ENCODE results near the gene SCAF1.
A peak's percentile ranks its signal among the peaks of the same experiment; 100 is the strongest.

SCAF1 gene

DNA sequence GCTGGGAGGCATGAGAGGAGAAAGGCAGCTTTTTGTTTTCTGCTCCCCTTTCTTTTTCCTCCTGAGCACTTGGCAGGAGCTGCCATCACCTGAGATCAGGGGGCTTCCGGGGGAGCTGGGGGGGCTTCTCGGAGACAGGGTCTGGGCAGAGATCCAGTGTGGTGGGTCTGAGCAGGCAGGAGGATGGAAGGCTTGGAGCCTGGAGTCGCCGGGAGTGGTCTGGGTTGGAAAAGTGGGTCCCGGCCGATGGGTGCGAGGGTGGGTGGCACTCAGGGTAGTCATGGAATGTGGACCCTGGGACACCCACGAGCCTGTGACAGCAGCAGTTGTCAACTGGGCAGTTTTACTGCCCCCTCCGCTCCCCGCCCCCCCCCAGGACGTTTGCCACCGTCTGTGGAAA is 45.1 kb downstream of the SCAF1 start:
- DNase-seq (ENCODE audit: low spot score) = no peak

DNA sequence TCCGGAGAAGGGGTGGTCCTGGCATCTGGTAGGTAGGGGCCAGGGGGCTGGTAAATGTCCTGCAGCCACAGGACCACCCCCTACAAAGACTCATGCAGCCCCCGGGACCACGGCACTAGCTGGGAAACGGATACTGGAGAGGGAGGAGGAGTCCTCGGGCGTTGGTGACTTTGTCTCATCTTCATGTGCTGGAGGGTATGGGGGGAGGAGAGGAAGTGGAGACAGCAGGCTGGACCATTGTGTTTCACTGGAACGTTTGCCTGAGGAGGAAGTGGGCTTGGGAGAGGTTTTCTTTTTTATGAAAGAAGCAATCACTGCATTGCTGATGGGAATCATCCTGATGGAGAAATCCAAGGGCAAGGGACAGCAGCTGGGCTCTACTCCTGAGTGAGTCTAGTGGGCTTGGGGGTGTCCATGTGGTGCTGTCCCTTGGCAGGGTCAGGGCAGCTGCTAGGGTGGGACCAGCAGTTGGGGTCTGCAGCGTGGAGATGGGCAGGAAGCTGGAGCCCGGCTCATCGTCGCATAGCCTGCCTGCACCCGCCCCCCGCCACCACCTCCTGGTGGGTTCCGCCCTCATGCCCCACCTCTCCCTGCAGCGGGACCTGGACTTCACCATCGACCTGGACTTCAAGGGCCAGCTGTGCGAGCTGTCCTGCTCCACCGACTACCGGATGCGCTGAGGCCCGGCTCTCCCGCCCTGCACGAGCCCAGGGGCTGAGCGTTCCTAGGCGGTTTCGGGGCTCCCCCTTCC is 45.7 kb downstream of the SCAF1 start:
- no peak for DNase-seq (ENCODE audit: low spot score)

DNA sequence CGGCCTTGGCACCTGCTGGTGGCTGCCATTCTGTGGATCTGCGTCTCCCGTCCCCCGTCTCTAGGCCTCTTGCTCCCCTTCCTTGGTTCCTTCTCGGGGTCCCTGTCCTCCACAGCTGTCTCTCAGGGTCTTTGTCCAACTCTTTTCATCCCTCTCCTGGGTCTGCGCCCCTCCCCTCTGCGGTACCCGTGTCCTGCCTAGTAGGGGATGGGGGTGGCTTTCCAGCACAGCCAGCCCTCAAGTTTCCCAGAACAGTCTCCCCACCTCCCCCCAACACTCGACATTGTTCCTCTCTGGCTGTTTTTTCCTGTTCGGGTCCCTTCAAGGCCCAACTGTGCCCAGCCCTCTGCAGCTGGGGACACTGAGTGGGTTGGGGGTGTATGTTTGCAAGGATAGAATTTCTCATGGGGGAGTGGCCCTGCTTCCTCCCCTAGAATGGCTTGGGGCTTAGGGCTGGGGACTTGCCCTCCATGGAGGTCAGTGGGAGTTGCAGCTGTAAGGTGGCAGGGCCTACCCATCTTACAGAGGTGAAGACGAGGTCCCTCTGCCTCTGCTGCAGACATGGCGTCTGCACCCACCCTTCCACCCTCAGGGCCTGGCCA is 46.6 kb downstream of the SCAF1 start:
- DNase-seq (ENCODE audit: low spot score) = no peak

DNA sequence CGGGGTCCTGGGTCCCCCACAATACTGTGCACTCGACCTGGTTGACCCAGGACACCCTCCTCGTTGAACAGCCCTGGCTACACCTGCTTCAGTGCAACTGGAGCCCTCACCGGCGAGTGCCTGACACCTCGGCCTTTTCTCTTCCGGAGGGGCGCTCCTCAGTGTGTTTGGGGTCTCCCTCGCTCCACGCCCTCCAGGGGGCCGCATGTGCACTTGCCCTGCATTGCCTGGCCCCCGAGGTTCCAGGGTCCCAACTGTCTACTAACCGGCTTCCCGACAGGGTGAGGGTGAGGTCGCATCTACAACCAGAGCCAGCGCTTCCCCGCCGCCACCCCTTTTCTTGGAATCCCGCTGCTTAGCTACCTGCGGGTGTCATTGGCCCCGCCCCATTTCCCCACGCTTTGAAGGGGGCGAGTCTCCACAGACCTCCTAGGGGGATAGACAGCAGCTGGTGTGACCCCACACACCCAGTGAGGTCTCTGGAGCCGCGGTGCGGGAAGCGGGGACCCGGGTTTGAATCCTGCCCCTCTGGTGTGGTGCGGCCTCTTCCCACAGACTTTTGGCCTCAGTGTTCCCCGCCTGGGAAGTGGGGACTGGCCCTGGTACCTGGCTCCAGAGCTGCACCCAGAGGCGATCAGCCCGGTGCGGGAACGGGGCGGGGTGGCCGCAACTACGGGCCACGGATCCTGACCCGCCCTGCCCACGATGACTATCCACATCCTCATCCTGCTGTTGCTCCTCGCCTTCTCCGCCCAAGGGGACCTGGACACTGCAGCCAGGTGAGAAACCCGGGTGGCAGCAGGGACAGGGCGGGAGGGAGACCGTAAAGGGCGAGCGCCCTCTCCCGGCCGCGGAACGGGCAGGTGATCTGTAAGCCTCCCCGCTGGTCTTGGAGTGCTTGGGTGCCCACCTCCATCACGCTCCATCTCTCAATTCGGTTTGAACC is 47.4 kb downstream of the SCAF1 start, which contains the start of gene ADM5:
Gene ADM5, plus strand, starts transcription at position 462 of the 946 bp plus-strand sequence. Its CDS starts 244 bp downstream, at position 706.
- DNase-seq (ENCODE audit: low spot score) = no peak

DNA sequence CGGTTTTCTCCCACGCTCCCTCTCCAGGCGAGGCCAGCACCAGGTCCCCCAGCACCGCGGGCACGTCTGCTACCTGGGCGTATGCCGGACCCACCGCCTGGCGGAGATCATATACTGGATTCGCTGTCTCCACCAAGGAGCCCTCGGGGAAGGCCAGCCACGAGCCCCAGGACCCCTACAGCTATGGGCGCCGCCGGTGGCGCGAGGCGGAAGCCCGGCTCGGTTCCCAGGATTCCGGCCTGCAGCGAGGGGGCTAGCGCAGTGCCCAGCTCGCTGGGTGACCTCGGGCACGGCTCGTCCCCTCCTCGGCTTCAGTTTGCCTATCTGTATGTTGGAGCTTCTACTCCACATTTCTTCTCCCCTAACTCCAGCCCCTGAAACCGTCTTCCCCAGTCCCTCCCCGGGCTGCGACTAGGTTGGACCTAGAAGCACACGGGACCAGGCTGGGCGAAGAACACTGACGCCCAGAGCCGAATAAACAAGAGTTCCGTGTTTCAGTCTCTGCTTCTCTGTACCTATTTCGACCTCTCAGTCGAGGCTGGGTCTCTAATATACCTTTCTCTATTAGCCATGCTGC is 48.2 kb downstream of the SCAF1 start:
- no peak for DNase-seq (ENCODE audit: low spot score)

DNA sequence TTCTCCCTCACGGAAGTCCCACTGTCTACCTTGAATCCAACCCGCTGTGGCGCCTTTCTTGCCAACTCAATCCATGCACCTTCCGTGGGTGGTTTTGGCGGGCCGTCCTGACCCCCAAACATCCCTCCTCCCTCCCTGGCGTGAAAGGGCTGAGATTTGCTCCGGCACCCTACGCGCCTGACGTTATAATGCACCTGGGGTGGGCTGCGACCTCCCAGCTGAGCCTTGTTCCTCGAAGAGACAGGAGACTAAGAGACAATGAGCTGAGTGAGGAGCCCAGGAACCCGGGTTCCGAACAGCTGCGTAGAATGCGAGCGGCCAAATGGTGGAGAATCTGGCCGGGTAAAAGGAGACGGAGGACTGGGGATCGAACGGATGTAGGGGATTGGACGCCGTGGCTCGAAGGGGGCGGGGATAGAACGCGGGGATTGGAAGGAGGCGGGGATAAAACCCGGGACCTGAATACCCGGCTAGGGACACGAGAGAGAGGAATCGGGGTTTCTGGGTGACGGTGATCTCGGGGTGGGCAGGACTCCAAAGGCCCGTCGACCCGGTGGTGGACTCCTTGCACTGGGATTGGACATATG is 48.7 kb downstream of the SCAF1 start, which contains the start of gene CPT1C:
Gene CPT1C, plus strand, starts transcription at position 461 of the 587 bp plus-strand sequence. CDS start 1,137 bp downstream, outside the sequence.
- DNase-seq (ENCODE audit: low spot score) = peak; percentile 97

DNA sequence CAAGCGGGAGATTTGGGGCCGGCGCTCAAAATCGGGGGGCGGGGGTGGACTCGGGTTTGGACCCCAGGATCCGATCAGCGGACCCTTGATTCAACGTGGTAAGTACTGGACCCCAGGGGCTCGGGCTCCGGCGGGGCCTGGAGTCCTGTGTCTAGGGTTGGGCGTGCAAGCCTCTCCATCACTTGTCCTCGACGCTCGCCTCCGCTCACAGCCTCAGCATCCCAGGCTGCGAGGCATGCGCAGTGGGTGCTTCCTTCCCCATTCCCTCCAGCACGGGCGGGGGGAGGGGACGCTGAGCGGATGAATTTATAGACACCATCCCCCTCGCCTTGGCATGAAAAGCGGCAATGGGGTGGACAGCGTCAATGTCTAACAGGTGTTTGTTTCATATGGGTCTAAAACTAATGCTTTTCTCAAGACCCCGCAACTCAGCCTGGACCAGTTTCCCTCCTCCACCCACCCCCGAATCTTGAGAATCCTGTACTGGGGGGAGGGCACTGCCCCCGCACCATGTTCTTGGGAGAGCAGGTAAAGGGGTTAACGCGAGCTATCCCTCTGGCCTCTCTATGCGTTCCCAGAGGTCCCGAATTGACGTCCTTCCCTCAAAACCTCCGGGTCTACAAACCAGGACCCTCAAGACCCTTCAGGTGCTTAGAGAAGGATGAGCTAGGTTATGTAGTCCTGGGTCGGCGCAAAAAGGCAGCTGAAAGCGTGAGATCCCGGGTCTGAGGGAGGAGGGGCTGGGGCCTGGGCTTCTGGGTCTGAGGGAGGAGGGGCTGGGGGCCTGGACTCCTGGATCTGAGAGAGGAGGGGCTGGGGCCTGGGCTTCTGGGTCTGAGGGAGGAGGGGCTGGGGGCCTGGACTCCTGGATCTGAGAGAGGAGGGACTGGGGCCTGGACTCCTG is 49.5 kb downstream of the SCAF1 start:
- peak; percentile 97 for DNase-seq (ENCODE audit: low spot score)

DNA sequence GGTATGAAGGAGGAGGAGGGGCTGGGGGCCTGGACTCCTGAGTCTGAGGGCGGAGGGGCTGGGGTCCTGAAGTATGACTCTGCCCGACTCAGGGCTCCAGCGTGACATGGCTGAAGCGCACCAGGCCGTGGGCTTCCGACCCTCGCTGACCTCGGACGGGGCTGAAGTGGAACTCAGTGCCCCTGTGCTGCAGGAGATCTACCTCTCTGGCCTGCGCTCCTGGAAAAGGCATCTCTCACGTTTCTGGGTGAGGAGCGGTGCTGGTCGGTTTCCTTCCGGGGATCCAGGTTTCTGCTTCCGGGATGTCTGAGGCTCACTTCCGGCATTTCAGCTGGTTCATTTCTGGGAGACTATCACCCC is 50.1 kb downstream of the SCAF1 start:
- no peak for DNase-seq (ENCODE audit: low spot score)

DNA sequence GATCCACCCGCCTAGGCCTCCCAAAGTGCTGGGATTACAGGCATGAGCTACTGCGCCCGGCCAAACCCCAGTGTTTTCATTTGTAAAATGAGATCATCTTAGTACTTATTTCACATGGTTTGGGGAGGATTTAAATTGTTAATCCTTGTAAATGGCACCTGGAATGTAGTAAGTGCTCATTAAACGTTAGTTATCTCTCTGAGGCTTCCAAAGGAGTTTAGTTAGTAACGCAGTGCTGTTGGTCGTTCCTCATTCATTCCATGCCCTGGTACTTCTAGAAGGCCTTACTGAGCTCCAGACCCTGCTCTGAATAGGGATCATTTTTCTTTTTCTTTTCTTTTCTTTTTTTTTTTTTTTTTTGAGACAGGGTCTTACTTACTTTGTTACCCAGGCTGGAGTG is 54.1 kb downstream of the SCAF1 start:
- no peak for DNase-seq (ENCODE audit: low spot score)

DNA sequence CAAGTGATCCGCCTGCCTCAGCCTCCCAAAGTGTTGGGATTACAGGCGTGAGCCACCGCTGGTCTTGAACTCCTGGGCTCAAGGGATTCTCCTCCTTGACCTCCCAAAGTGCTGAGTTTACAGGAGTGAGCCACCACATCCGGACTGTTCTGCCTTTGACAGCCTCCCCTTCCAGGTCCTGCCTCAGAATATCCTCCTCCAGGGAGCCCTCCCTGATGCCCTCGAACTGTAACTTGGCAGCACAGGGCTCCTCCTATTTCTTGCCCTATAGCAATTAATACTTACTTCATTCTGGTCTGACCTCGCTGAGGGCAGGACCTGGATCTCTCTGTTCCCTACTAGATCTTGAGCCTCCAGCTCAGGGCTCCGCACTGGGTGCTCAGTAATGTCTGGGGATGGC is 54.9 kb downstream of the SCAF1 start:
- no peak for DNase-seq (ENCODE audit: low spot score)

DNA sequence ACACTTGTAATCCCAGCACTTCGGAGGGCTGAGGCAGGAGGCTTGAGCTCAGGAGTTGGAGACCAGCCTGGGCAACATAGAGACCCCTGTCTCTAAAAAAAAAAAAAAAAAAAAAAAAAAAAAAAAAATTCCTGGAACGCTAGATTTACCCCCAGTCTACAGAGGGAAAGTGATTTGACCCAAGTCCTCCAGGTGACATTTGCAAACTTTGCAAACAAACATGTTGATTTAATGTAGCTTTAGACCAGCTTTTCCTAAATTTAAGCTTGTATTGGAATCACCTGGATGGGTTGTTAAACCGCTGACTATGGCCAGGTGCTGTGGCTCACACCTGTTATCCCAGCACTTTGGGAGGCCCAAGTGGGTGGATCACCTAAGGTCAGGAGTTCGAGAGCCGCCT is 57.4 kb downstream of the SCAF1 start:
- DNase-seq (ENCODE audit: low spot score) = no peak

DNA sequence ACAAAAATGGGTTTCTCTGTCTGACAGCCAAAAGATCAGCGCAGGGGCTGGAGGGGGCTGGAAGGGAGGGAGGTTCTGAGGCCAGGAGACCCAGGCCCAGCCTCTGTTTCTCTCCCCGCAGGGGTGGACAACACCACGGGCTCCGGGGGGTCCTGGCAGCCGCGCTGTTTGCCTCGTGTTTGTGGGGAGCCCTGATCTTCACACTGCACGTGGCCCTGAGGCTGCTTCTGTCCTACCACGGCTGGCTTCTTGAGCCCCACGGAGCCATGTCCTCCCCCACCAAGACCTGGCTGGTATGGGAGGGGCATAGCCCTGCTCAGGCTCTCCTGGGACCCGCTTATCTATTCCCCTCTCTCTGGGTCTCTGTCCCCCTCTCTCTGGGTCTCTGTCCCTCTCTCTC is 58.6 kb downstream of the SCAF1 start:
- no peak for DNase-seq (ENCODE audit: low spot score)

DNA sequence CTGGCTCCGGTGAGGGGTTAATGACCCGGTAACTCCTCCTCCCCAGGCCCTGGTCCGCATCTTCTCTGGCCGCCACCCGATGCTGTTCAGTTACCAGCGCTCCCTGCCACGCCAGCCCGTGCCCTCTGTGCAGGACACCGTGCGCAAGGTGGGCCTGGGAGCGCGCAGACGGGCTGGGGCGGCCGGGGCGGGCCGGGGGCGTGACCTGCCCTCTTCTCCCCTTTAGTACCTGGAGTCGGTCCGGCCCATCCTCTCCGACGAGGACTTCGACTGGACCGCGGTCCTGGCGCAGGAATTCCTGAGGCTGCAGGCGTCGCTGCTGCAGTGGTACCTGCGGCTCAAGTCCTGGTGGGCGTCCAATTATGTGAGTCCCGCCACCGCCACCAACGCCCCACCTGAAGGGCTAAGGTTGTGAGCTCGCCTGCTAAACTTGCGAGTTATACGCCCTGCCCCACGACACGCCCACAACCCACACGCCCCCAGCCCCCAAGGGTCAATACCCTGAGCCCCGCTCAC is 59.3 kb downstream of the SCAF1 start:
- DNase-seq (ENCODE audit: low spot score) = no peak

DNA sequence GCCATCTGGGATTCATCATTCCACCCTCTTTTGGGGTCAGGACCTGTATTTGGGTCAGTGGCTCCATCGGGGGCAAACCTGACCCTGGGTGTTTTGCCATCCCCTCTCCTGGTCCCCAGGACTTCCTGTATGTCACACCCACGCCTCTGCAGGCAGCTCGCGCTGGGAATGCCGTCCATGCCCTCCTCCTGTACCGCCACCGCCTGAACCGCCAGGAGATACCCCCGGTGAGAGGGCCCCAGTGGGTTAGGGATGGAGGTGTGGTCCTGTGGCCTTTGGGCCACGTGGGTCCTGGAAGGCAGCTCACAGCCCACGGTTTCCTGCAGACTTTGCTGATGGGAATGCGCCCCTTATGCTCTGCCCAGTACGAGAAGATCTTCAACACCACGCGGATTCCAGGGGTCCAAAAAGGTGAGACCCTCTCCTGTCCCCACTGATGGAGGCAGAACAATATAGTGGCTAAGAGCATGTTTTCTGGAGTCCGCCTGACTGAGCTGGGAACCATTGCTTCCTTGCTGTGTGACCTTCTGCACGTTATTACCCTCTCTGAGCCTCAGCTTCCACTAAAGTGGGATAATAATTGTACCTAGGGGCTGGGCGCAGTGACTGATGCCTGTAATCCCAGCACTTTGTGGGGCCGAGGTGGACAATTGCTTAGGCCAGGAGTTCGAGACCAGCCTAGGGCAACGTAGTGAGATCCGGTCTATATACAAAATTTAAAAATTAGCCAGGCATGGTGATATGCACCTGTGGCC is 63.1 kb downstream of the SCAF1 start:
- DNase-seq (ENCODE audit: low spot score) = no peak

DNA sequence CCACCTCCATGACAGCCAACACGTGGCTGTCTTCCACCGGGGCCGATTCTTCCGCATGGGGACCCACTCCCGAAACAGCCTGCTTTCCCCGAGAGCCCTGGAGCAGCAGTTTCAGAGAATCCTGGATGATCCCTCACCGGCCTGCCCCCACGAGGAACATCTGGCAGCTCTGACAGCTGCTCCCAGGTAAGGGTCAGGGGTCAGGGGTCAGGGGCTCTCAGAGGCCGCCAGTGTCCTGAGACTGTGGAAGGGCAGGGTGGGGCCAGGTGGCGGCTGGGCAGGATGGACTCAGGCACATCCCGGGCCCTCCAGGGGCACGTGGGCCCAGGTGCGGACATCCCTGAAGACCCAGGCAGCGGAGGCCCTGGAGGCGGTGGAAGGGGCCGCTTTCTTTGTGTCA is 63.9 kb downstream of the SCAF1 start:
- no peak for DNase-seq (ENCODE audit: low spot score)

All from hepatic stellate cell (primary cell).